GM12878 (cell line): ENCODE results near the gene GPER1. TPM values are rescaled to one million over a fixed set of nuclear protein-coding genes. Genes with fewer than 3 reads are reported as not detected.
A peak's percentile ranks its signal among the peaks of the same experiment; 100 is the strongest.

Experiments used
- ATAC-seq: fragments of 200-7000 bp; cut with Tn5 transposase; 3 replicates; pipeline ENCODE4 v1.9.1; 2020; ENCODE audit warnings: mild to moderate bottlenecking, moderate library complexity
- BruUV-seq: library from RNA; stranded (reverse); fragments of 400-500 nt; replicated peaks from 2 replicates; lab custom pipeline; 2021; lab: Mats Ljungman, UMichigan
- CTCF ChIA-PET: fragments of 300-600 bp; sonication (Branson Sonifier 250); formaldehyde crosslinking; extraction: SDS; loops from one replicate; lab custom pipeline; 2021; ENCODE audit warnings: inconsistent platforms; lab: Yijun Ruan, JAX
- POLR2A ChIA-PET: fragments of 350-600 bp; formaldehyde crosslinking; extraction: SDS; loops from one replicate; lab custom pipeline; 2021; ENCODE audit warnings: inconsistent platforms; lab: Charles Lee
- RAD21 ChIA-PET: fragments of 300-600 bp; sonication (Branson Sonifier 250); formaldehyde crosslinking; loops from one replicate; lab custom pipeline; 2023; ENCODE audit warnings: antibody characterized with exemption; ENCODE audit not compliant: unreplicated experiment; lab: Charles Lee
- SMC1A ChIA-PET: fragments of 300-600 bp; sonication (Branson Sonifier 250); formaldehyde crosslinking; loops from one replicate; lab custom pipeline; 2023; ENCODE audit not compliant: unreplicated experiment, uncharacterized antibody; lab: Charles Lee
- DNase-seq: peaks from one replicate; pipeline ENCODE4 v3.0.0-alpha.2; 2011; ENCODE audit warnings: low read depth, low spot score
- FAIRE-seq: peaks from 3 replicates; lab custom pipeline; 2011; peaks lifted over from hg19 to GRCh38; lab: Jason Lieb, UNC
- H2AFZ ChIP-seq: 2 replicates; pipeline ENCODE4 v1.6.0; 2011; ENCODE audit warnings: low read depth, low read length, control low read depth; ENCODE audit not compliant: control insufficient read depth
- H3K27ac ChIP-seq: 2 replicates; pipeline ENCODE4 v1.5.1; 2011; ENCODE audit warnings: control low read depth; ENCODE audit not compliant: control insufficient read depth, insufficient read depth
- H3K27me3 ChIP-seq, 2 experiments: replicated peaks in 1 of 2; 2 replicates each; pipeline versions ENCODE4 v1.6.0 to v1.6.1; 2011; ENCODE audit warnings: low read length in 1 of 2; ENCODE audit not compliant: control insufficient read depth in 2 of 2, insufficient read depth in 2 of 2
- H3K36me3 ChIP-seq, 2 experiments: 2 replicates each; pipeline ENCODE4 v1.5.1; 2011; ENCODE audit warnings: low read length in 1 of 2; ENCODE audit not compliant: control insufficient read depth in 2 of 2, insufficient read depth in 2 of 2
- H3K4me1 ChIP-seq: 2 replicates; pipeline ENCODE4 v1.6.1; 2011; ENCODE audit warnings: mild to moderate bottlenecking, low read length, moderate library complexity, mixed read lengths; ENCODE audit not compliant: control insufficient read depth, insufficient read depth
- H3K4me2 ChIP-seq: 2 replicates; pipeline ENCODE4 v1.6.0; 2011; ENCODE audit warnings: control low read depth; ENCODE audit not compliant: control insufficient read depth, insufficient read depth
- H3K4me3 ChIP-seq: fragments of 200-600 bp; sonication (generic); 2 replicates; pipeline ENCODE4 v1.5.1; 2016
- H3K79me2 ChIP-seq: 2 replicates; pipeline ENCODE4 v1.6.0; 2011; ENCODE audit warnings: low read length; ENCODE audit not compliant: control insufficient read depth, insufficient read depth
- H3K9ac ChIP-seq: 2 replicates; pipeline ENCODE4 v1.8.0; 2011; ENCODE audit warnings: low read length, control low read depth, mixed read lengths; ENCODE audit not compliant: control insufficient read depth, insufficient read depth
- H3K9me3 ChIP-seq: replicated peaks from 3 replicates; pipeline ENCODE4 v1.5.1; 2011; ENCODE audit warnings: mild to moderate bottlenecking, low read length; ENCODE audit not compliant: control insufficient read depth, insufficient read depth
- H4K20me1 ChIP-seq: 2 replicates; pipeline ENCODE4 v1.6.0; 2011; ENCODE audit not compliant: control insufficient read depth, insufficient read depth
- CEBPB ChIP-seq, 2 experiments: fragments of 150-350 bp in 1 of 2; IDR thresholded peaks; 2 replicates each; pipeline ENCODE4 v1.6.1; 2012 to 2014; ENCODE audit warnings: low read depth in 2 of 2, low read length in 2 of 2, borderline replicate concordance in 1 of 2, inconsistent platforms in 1 of 2
- HCFC1 ChIP-seq: fragments of 150-350 bp; IDR thresholded peaks from 2 replicates; pipeline ENCODE4 v1.6.1; 2014; ENCODE audit warnings: low read length
- KDM1A ChIP-seq: fragments of 200-600 bp; sonication (generic); IDR thresholded peaks from 2 replicates; pipeline ENCODE4 v1.6.1; 2016; ENCODE audit warnings: borderline replicate concordance
- PAX5 ChIP-seq: IDR thresholded peaks from 2 replicates; pipeline ENCODE4 v1.6.1; 2011; ENCODE audit warnings: low read depth, low read length, borderline replicate concordance
- TBL1XR1 ChIP-seq: IDR thresholded peaks from 2 replicates; pipeline ENCODE4 v1.6.1; 2012; ENCODE audit warnings: low read depth, low read length, improper control_type of control experiment
- WGBS: methylation state at CpG from one replicate; pipeline ENCODE4 v1.1.6; 2016; ENCODE audit warnings: low lambda C conversion rate; ENCODE audit not compliant: insufficient replicate concordance, insufficient coverage; ENCODE audit errors: missing lambda C conversion rate; 5-methylcytosine and 5-hydroxymethylcytosine counted together
- in situ Hi-C: fragments of 300-500 bp; cut with MboI; formaldehyde crosslinking; loops from 9 replicates; pipeline ENCODE4 v1.14.3; 2018; ENCODE audit warnings: mixed read lengths
- intact Hi-C: fragments of 100-400 bp; cut with micrococcal nuclease; formaldehyde crosslinking; loops from one replicate; pipeline ENCODE4 v1.14.2; 2022; ENCODE audit not compliant: unreplicated experiment
- polyA plus RNA-seq, 11 experiments: library from polyadenylated mRNA; depleted of rRNA in 4 of 11; unstranded in 6 of 11; stranded (reverse) in 5 of 11; fragments of >200 nt; fragmentation: Nextera tagmentation in 4 of 11; fragmentation: Illumina TruSeq in 1 of 11; extraction: Ambion mirVana in 4 of 11; extraction: Trizol in 1 of 11; gene quantifications; 1 replicate in 1 of 11; 2 replicates in 10 of 11; pipeline versions ENCODE4 v1.2.1 to v1.2.3, GENCODE V29; 2011 to 2016; ENCODE audit warnings: inconsistent platforms in 2 of 11, missing spikeins in 2 of 11, low read depth in 1 of 11
- total RNA-seq, 4 experiments: library from RNA; depleted of rRNA in 3 of 4; stranded (reverse); fragments of >200 nt in 3 of 4; fragmentation: Illumina TruSeq in 1 of 4; extraction: Trizol in 1 of 4; gene quantifications; 2 replicates each; pipeline versions ENCODE4 v1.2.1 to v1.2.3, GENCODE V29; 2013 to 2021
- TF ChIP-seq, protein P1 (sequence below): fragments of 150-350 bp; IDR thresholded peaks from 2 replicates; pipeline ENCODE4 v1.6.1; 2016; ENCODE audit warnings: low read depth, low read length
- TF ChIP-seq, protein P2 (sequence below): fragments of 450-650 bp; IDR thresholded peaks from 2 replicates; pipeline ENCODE4 v1.6.1; 2016; ENCODE audit warnings: mild to moderate bottlenecking, moderate library complexity, borderline replicate concordance
- TF ChIP-seq, protein P3 (sequence below): fragments of 450-650 bp; conservative IDR thresholded peaks from 2 replicates; pipeline ENCODE4 v1.6.1; 2017; ENCODE audit warnings: mild to moderate bottlenecking, moderate library complexity
- TF ChIP-seq, protein P4 (sequence below): fragments of 450-650 bp; IDR thresholded peaks from 2 replicates; pipeline ENCODE4 v1.6.1; 2016; ENCODE audit warnings: mild to moderate bottlenecking

GPER1 gene
- total and polyA plus RNA-seq, 10 of the 15 experiments (the other 5 are each of a cell fraction or from before 2014, with no cell fraction given), result 0.03 to 6.5 (median 2.6) TPM

DNA sequence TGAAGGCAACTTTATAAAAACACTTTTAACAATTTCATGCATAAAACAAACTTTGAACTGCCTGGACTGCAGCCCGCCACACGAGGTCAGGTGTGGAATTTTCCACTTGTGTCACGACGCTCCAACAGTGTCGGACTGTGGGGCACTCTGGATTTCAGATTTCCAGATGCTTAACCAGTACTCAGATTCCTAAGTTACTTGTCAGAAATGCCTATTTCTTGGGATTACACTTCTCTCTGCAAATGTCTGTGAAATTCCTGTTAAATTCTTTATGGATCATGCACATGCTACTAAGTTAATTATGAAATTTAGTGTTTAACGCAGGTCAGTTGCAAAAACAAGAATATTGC, 473 bp upstream of the GPER1 start:
- Histone ChIP-seq H3K4me1 (peaks cover 12% of the 10 kb centered on the region), H3K36me3 (peaks cover 0 to 10% of the 10 kb centered on the region in 2 experiments; a peak in 2 of 4 replicates), H3K4me3 (peak overlapping the region; percentile 43; the same call in 1 of the 2 replicates), H3K4me2 (peak overlapping the region; percentile 96), H3K9me3 (no peaks in the 10 kb centered on the region), H2AFZ (peak overlapping the region; percentile 92), H3K27ac (0 out of 2 replicates have a peak overlapping the region, but pooled peaks have one; percentile 76), H3K9ac (peak overlapping the region; percentile 78; the same call in 1 of the 2 replicates), H3K79me2 (peaks cover 3% of the 10 kb centered on the region), H3K27me3 (no peaks in the 10 kb centered on the region), H4K20me1 (no peaks in the 10 kb centered on the region)
- ChIA-PET POLR2A (interaction anchor here (1.0 to 2.7 kb wide), 2 partner anchors 16 to 51 kb away, joined by 3 to 16 read pairs; a partner anchor contains a TSS), CTCF (interaction anchor here (0.6 to 5.7 kb wide), 9 partner anchors 8 to 136 kb away, joined by 3 to 77 read pairs (median 20); a partner anchor contains a TSS), RAD21 (interaction anchor here (0.6 to 3.7 kb wide), 6 partner anchors 16 to 94 kb away, joined by 3 to 41 read pairs (median 4); no protein-coding TSS in a partner anchor), SMC1A (interaction anchor here (1.0 to 4.2 kb wide), 6 partner anchors 12 to 93 kb away, joined by 3 to 38 read pairs (median 4); a partner anchor contains a TSS)
- intact Hi-C loops, result loop anchor here (2.0 to 5.0 kb wide), 3 partner anchors 15 to 95 kb away; a partner anchor contains a TSS
- ATAC-seq (no peak), FAIRE-seq (peak; percentile 84), DNase-seq (no peak)
- WGBS, result 77% methylated on average over 6 of the region's 6 CpGs
- no TSS peak for BruUV-seq
- in situ Hi-C loops, result no loop called here
- TF ChIP-seq, protein P1, sequence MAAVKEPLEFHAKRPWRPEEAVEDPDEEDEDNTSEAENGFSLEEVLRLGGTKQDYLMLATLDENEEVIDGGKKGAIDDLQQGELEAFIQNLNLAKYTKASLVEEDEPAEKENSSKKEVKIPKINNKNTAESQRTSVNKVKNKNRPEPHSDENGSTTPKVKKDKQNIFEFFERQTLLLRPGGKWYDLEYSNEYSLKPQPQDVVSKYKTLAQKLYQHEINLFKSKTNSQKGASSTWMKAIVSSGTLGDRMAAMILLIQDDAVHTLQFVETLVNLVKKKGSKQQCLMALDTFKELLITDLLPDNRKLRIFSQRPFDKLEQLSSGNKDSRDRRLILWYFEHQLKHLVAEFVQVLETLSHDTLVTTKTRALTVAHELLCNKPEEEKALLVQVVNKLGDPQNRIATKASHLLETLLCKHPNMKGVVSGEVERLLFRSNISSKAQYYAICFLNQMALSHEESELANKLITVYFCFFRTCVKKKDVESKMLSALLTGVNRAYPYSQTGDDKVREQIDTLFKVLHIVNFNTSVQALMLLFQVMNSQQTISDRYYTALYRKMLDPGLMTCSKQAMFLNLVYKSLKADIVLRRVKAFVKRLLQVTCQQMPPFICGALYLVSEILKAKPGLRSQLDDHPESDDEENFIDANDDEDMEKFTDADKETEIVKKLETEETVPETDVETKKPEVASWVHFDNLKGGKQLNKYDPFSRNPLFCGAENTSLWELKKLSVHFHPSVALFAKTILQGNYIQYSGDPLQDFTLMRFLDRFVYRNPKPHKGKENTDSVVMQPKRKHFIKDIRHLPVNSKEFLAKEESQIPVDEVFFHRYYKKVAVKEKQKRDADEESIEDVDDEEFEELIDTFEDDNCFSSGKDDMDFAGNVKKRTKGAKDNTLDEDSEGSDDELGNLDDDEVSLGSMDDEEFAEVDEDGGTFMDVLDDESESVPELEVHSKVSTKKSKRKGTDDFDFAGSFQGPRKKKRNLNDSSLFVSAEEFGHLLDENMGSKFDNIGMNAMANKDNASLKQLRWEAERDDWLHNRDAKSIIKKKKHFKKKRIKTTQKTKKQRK, result no peak
- TF ChIP-seq CEBPB (IDR thresholded peaks at IDR 0.05; ENCODE audit: borderline replicate concordance in 1 of 2, low read depth in 2 of 2, low read length in 2 of 2), result no peak
- TF ChIP-seq, protein P2, sequence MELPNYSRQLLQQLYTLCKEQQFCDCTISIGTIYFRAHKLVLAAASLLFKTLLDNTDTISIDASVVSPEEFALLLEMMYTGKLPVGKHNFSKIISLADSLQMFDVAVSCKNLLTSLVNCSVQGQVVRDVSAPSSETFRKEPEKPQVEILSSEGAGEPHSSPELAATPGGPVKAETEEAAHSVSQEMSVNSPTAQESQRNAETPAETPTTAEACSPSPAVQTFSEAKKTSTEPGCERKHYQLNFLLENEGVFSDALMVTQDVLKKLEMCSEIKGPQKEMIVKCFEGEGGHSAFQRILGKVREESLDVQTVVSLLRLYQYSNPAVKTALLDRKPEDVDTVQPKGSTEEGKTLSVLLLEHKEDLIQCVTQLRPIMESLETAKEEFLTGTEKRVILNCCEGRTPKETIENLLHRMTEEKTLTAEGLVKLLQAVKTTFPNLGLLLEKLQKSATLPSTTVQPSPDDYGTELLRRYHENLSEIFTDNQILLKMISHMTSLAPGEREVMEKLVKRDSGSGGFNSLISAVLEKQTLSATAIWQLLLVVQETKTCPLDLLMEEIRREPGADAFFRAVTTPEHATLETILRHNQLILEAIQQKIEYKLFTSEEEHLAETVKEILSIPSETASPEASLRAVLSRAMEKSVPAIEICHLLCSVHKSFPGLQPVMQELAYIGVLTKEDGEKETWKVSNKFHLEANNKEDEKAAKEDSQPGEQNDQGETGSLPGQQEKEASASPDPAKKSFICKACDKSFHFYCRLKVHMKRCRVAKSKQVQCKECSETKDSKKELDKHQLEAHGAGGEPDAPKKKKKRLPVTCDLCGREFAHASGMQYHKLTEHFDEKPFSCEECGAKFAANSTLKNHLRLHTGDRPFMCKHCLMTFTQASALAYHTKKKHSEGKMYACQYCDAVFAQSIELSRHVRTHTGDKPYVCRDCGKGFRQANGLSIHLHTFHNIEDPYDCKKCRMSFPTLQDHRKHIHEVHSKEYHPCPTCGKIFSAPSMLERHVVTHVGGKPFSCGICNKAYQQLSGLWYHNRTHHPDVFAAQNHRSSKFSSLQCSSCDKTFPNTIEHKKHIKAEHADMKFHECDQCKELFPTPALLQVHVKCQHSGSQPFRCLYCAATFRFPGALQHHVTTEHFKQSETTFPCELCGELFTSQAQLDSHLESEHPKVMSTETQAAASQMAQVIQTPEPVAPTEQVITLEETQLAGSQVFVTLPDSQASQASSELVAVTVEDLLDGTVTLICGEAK, result no peak
- TF ChIP-seq, protein P3, sequence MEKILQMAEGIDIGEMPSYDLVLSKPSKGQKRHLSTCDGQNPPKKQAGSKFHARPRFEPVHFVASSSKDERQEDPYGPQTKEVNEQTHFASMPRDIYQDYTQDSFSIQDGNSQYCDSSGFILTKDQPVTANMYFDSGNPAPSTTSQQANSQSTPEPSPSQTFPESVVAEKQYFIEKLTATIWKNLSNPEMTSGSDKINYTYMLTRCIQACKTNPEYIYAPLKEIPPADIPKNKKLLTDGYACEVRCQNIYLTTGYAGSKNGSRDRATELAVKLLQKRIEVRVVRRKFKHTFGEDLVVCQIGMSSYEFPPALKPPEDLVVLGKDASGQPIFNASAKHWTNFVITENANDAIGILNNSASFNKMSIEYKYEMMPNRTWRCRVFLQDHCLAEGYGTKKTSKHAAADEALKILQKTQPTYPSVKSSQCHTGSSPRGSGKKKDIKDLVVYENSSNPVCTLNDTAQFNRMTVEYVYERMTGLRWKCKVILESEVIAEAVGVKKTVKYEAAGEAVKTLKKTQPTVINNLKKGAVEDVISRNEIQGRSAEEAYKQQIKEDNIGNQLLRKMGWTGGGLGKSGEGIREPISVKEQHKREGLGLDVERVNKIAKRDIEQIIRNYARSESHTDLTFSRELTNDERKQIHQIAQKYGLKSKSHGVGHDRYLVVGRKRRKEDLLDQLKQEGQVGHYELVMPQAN, result no peak
- TF ChIP-seq TBL1XR1, result no peak
- TF ChIP-seq, protein P4, sequence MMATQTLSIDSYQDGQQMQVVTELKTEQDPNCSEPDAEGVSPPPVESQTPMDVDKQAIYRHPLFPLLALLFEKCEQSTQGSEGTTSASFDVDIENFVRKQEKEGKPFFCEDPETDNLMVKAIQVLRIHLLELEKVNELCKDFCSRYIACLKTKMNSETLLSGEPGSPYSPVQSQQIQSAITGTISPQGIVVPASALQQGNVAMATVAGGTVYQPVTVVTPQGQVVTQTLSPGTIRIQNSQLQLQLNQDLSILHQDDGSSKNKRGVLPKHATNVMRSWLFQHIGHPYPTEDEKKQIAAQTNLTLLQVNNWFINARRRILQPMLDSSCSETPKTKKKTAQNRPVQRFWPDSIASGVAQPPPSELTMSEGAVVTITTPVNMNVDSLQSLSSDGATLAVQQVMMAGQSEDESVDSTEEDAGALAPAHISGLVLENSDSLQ, result no peak
- no peak for TF ChIP-seq KDM1A
- no peak for TF ChIP-seq HCFC1
- no peak for TF ChIP-seq PAX5
